ENCODE measurements around the gene CXCR6. TPM values are rescaled to one million over a fixed set of nuclear protein-coding genes. Genes with fewer than 3 reads are reported as not detected.

CXCR6 gene
- total and polyA plus RNA-seq, 2 experiments from 2014 or later = not detected

DNA sequence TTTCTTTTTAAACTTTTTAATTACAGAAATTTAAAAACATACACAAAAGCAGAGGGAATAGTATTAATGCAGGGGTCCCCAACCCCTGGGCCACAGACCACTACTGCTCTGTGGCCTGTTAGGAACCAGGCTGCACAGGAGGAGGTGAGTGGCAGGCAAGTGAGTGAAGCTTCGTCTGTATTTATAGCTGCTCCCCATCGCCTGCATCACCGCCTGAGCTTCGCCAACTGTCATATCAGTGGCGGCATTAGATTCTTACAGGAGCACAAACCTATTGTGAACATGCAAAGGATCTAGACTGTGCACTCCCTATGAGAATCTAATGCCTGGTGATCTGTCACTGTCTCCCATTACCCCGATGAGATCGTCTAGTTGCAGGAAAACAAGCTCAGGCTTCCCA is 34.5 kb upstream of the CXCR6 start:
- Histone ChIP-seq H4K20me1 (ENCODE audit: insufficient read depth) (no peaks in the 10 kb centered on the region), H3K4me1 (ENCODE audit: insufficient read depth) (peaks cover 21% of the 10 kb centered on the region), H3K36me3 (ENCODE audit: low read depth) (no peaks in the 10 kb centered on the region), H3F3A (ENCODE audit: insufficient read depth) (peaks cover 7% of the 10 kb centered on the region; the same call in 1 of the 2 replicates), H3K9ac (no peak overlapping the region), H3K27me3 (replicated peaks; ENCODE audit: insufficient read depth) (no peaks in the 10 kb centered on the region), H2AFZ (no peak overlapping the region), H3K4me2 (ENCODE audit: unreplicated experiment) (no peak overlapping the region), H3K27ac (no peak overlapping the region), H3K4me3 (no peak overlapping the region), H3K9me2 (ENCODE audit: insufficient read depth) (no peaks in the 10 kb centered on the region), H3K9me3 (ENCODE audit: low read depth) (no peaks in the 10 kb centered on the region), H3K79me2 (ENCODE audit: insufficient read depth) (no peaks in the 10 kb centered on the region)
- WGBS, 2 experiments (ENCODE audit: low coverage in 1 of 2, low lambda C conversion rate in 2 of 2, missing lambda C conversion rate in 2 of 2) = 87 to 95% methylated on average over 7 of the region's 7 CpGs
- no peak for DNase-seq
- in situ Hi-C loops (cut with MboI) = no loop called here
- TF ChIP-seq EZH2 (IDR thresholded peaks at IDR 0.05; ENCODE audit: insufficient read depth, poor library complexity, severe bottlenecking) (no peak), EZH2phosphoT487 (IDR thresholded peaks at IDR 0.05; ENCODE audit: insufficient read depth, low read depth) (no peak)

DNA sequence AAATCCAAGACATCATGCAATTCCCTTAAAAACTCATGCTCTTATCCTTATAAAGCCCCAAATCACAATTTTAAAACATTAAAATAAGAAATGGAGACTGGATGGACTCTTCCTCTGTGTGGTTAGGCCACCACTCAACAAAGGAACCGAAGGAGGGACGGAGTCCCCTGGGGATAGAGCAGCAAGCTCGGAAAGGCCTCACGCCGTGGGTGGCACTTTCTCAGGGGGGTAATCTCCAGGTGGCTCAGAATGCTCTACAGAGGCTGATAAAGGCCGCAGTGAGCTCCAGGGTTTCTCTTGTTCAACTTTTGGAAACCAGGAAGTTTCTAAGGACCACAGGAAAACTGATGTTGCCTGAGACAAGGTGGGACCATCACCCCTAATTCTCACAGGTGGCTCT is 33.7 kb upstream of the CXCR6 start:
- Histone ChIP-seq H3K79me2 (ENCODE audit: insufficient read depth) (no peaks in the 10 kb centered on the region), H3K27ac (no peak overlapping the region), H3K9ac (no peak overlapping the region), H3K4me2 (ENCODE audit: unreplicated experiment) (no peak overlapping the region), H3K27me3 (replicated peaks; ENCODE audit: insufficient read depth) (no peaks in the 10 kb centered on the region), H2AFZ (no peak overlapping the region), H3F3A (ENCODE audit: insufficient read depth) (peaks cover 7% of the 10 kb centered on the region; the same call in 1 of the 2 replicates), H3K4me1 (ENCODE audit: insufficient read depth) (peaks cover 21% of the 10 kb centered on the region), H3K9me3 (ENCODE audit: low read depth) (no peaks in the 10 kb centered on the region), H3K9me2 (ENCODE audit: insufficient read depth) (no peaks in the 10 kb centered on the region), H3K4me3 (no peak overlapping the region), H4K20me1 (ENCODE audit: insufficient read depth) (no peaks in the 10 kb centered on the region), H3K36me3 (ENCODE audit: low read depth) (no peaks in the 10 kb centered on the region)
- no peak for DNase-seq
- TF ChIP-seq EZH2 (IDR thresholded peaks at IDR 0.05; ENCODE audit: insufficient read depth, poor library complexity, severe bottlenecking) (no peak), EZH2phosphoT487 (IDR thresholded peaks at IDR 0.05; ENCODE audit: insufficient read depth, low read depth) (no peak)
- in situ Hi-C loops (cut with MboI) = no loop called here
- WGBS, 2 experiments (ENCODE audit: low coverage in 1 of 2, low lambda C conversion rate in 2 of 2, missing lambda C conversion rate in 2 of 2) = 91 to 92% methylated on average over 6 of the region's 6 CpGs

DNA sequence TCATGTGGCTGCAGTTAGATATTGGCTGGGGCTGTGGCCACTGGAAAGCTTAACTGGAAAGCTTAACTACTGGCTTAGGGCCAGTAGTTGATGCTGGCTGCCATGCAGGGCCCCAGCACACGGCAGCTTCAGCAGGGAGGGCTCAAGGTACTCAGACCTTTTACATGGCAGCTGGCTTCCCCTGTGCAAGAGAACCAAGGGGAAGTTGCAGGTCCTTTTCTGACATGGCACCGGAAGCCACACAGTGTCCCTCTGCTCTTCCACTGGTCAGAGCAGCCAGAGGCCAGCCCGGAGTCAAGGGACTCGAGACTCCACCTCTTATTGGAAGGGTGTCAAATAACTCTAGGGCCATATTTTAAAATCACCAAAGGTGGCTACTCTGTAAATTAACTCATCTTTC is 32.4 kb upstream of the CXCR6 start:
- H3K79me2 ChIP-seq (ENCODE audit: insufficient read depth) = no peaks in the 10 kb centered on the region
- H3K9ac ChIP-seq = no peak overlapping the region
- WGBS, 2 experiments (ENCODE audit: low coverage in 1 of 2, low lambda C conversion rate in 2 of 2, missing lambda C conversion rate in 2 of 2) = 44 to 65% methylated on average over 4 of the region's 4 CpGs
- H3K9me3 ChIP-seq (ENCODE audit: low read depth) = no peaks in the 10 kb centered on the region
- H3K9me2 ChIP-seq (ENCODE audit: insufficient read depth) = no peaks in the 10 kb centered on the region
- peaks cover 29% of the 10 kb centered on the region for H3K4me1 ChIP-seq (ENCODE audit: insufficient read depth)
- peaks cover 7% of the 10 kb centered on the region; the same call in 1 of the 2 replicates for H3F3A ChIP-seq (ENCODE audit: insufficient read depth)
- DNase-seq = no peak
- in situ Hi-C loops (cut with MboI) = no loop called here
- no peak overlapping the region for H2AFZ ChIP-seq
- no peaks in the 10 kb centered on the region for H4K20me1 ChIP-seq (ENCODE audit: insufficient read depth)
- no peak overlapping the region for H3K4me3 ChIP-seq
- no peak overlapping the region for H3K27ac ChIP-seq
- TF ChIP-seq EZH2 (IDR thresholded peaks at IDR 0.05; ENCODE audit: insufficient read depth, poor library complexity, severe bottlenecking) (no peak), EZH2phosphoT487 (IDR thresholded peaks at IDR 0.05; ENCODE audit: insufficient read depth, low read depth) (no peak)
- no peaks in the 10 kb centered on the region for H3K27me3 ChIP-seq (replicated peaks; ENCODE audit: insufficient read depth)
- no peak overlapping the region for H3K4me2 ChIP-seq (ENCODE audit: unreplicated experiment)
- H3K36me3 ChIP-seq (ENCODE audit: low read depth) = no peaks in the 10 kb centered on the region

DNA sequence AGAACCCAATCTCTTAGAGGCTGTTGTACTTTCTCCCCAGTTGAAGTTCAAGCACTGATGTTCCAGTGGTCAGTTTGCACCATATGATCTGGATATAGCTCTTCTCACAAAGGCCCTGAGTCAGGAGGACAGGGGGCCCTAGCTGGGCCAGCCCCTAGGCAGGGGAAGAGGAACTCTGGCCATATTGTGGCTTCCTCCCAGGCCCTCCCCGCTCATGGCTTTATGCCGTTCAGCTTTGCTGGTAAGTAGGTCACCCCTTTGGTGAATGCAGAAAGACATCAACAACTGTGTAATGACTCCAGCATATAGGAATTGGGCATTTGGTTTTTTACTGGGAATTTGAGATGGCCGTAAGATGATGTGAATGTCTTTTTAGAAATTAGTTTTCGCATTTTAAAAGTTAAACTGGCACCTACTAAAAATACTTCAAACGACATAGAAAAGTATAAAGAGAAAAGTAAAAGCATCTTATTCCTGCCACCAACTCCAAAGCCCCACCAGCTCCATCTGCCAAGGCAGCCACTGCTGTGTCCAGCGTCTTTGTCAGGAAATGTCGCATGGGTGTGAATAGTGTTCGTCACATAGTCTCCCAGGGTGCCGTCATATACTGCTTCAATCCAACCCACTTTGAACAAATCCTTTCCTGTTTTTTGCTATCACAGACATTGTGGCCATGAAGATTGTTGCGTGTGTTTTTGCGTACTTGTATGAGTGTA is 31.6 kb upstream of the CXCR6 start:
- Histone ChIP-seq H3K9me3 (ENCODE audit: low read depth) (no peaks in the 10 kb centered on the region), H3K36me3 (ENCODE audit: low read depth) (no peaks in the 10 kb centered on the region), H3K9me2 (ENCODE audit: insufficient read depth) (no peaks in the 10 kb centered on the region), H2AFZ (no peak overlapping the region), H3K27ac (no peak overlapping the region), H3K79me2 (ENCODE audit: insufficient read depth) (no peaks in the 10 kb centered on the region), H3K9ac (no peak overlapping the region), H3F3A (ENCODE audit: insufficient read depth) (peaks cover 7% of the 10 kb centered on the region; the same call in 1 of the 2 replicates), H3K27me3 (replicated peaks; ENCODE audit: insufficient read depth) (no peaks in the 10 kb centered on the region), H3K4me3 (no peak overlapping the region), H4K20me1 (ENCODE audit: insufficient read depth) (no peaks in the 10 kb centered on the region), H3K4me2 (ENCODE audit: unreplicated experiment) (no peak overlapping the region), H3K4me1 (ENCODE audit: insufficient read depth) (peaks cover 25% of the 10 kb centered on the region)
- no peak for TF ChIP-seq EZH2phosphoT487 (IDR thresholded peaks at IDR 0.05; ENCODE audit: insufficient read depth, low read depth)
- no peak for TF ChIP-seq EZH2 (IDR thresholded peaks at IDR 0.05; ENCODE audit: insufficient read depth, poor library complexity, severe bottlenecking)
- DNase-seq = no peak
- in situ Hi-C loops (cut with MboI) = no loop called here
- WGBS, 2 experiments (ENCODE audit: low coverage in 1 of 2, low lambda C conversion rate in 2 of 2, missing lambda C conversion rate in 2 of 2) = 90 to 94% methylated on average over 11 of the region's 11 CpGs

Data from GM23248 (cell line).